Endothelial cell of umbilical vein (primary cell): ENCODE measurements around the gene AFG1L. TPM values are rescaled to one million over a fixed set of nuclear protein-coding genes. Genes with fewer than 3 reads are reported as not detected.

Experiments used
- BruUV-seq: library from RNA; stranded (reverse); fragments of 400-500 nt; replicated peaks from 2 replicates; lab custom pipeline; 2021; lab: Mats Ljungman, UMichigan
- CTCF ChIA-PET: fragments of 300-600, 350-600 bp; sonication (Branson Sonifier 250); formaldehyde crosslinking; loops from one replicate; lab custom pipeline; 2021; ENCODE audit warnings: antibody characterized with exemption, inconsistent platforms; lab: Charles Lee
- POLR2A ChIA-PET: fragments of 300-600, 350-600 bp; sonication (Branson Sonifier 250); formaldehyde crosslinking; loops from one replicate; lab custom pipeline; 2021; ENCODE audit warnings: antibody characterized with exemption, inconsistent platforms; lab: Charles Lee
- DNase-seq: peaks from one replicate; pipeline ENCODE4 v3.0.0-alpha.2; 2011; ENCODE audit warnings: low read depth, low spot score
- FAIRE-seq: peaks from 2 replicates; lab custom pipeline; 2011; peaks lifted over from hg19 to GRCh38; lab: Jason Lieb, UNC
- H2AFZ ChIP-seq: 2 replicates; pipeline ENCODE4 v1.6.0; 2012; ENCODE audit warnings: low read depth, low read length, control low read depth, inconsistent platforms
- H3K27ac ChIP-seq: 2 replicates; pipeline ENCODE4 v1.5.1; 2011; ENCODE audit warnings: low read depth, mild to moderate bottlenecking, control low read depth, low read length, moderate library complexity; ENCODE audit not compliant: insufficient read depth
- H3K27me3 ChIP-seq, 2 experiments: 2 replicates each; pipeline versions ENCODE4 v1.6.0 to v1.6.1; 2011; ENCODE audit warnings: low read length in 2 of 2, mixed read lengths in 1 of 2; ENCODE audit not compliant: control insufficient read depth in 2 of 2, insufficient read depth in 2 of 2
- H3K36me3 ChIP-seq, 2 experiments: 2 replicates in 1 of 2; 3 replicates in 1 of 2; pipeline ENCODE4 v1.5.1; 2011; ENCODE audit warnings: low read length in 2 of 2, mild to moderate bottlenecking in 1 of 2, moderate library complexity in 1 of 2; ENCODE audit not compliant: control insufficient read depth in 2 of 2, insufficient read depth in 2 of 2; ENCODE audit errors: extremely low read depth in 1 of 2
- H3K4me1 ChIP-seq: 3 replicates; pipeline ENCODE4 v1.5.1; 2011; ENCODE audit warnings: mild to moderate bottlenecking, low read length; ENCODE audit not compliant: control insufficient read depth, insufficient read depth; ENCODE audit errors: extremely low read depth
- H3K4me2 ChIP-seq: 2 replicates; pipeline ENCODE4 v1.6.1; 2011; ENCODE audit warnings: low read length, control low read depth, mixed read lengths; ENCODE audit not compliant: insufficient read depth
- H3K4me3 ChIP-seq, 3 experiments: fragments of 200-600 bp in 1 of 3; sonication (generic), shearing (Covaris generic) in 1 of 3; replicated peaks in 1 of 3; 2 replicates each; pipeline ENCODE4 v1.5.1; 2011 to 2016; ENCODE audit warnings: control low read depth in 3 of 3, low read length in 3 of 3, mild to moderate bottlenecking in 2 of 3, inconsistent platforms in 1 of 3, low read depth in 1 of 3, moderate library complexity in 1 of 3; ENCODE audit not compliant: insufficient read depth in 1 of 3
- H3K79me2 ChIP-seq: 2 replicates; pipeline ENCODE4 v1.6.0; 2012; ENCODE audit warnings: low read length, inconsistent platforms; ENCODE audit not compliant: control insufficient read depth, insufficient read depth
- H3K9ac ChIP-seq: replicated peaks from 2 replicates; pipeline ENCODE3; 2011; ENCODE audit warnings: low read length, control low read depth; ENCODE audit not compliant: insufficient read depth; ENCODE audit errors: extremely low read depth
- H3K9me1 ChIP-seq: replicated peaks from 3 replicates; pipeline ENCODE4 v1.6.0; 2011; ENCODE audit warnings: mild to moderate bottlenecking, low read length; ENCODE audit not compliant: control insufficient read depth, insufficient read depth; ENCODE audit errors: extremely low read depth
- H3K9me3 ChIP-seq: replicated peaks from 2 replicates; pipeline ENCODE4 v1.5.1; 2012; ENCODE audit warnings: low read length, inconsistent platforms; ENCODE audit not compliant: control insufficient read depth, insufficient read depth
- H4K20me1 ChIP-seq: replicated peaks from 2 replicates; pipeline ENCODE3; 2011; ENCODE audit warnings: mild to moderate bottlenecking, low read length; ENCODE audit not compliant: control insufficient read depth, insufficient read depth; ENCODE audit errors: extremely low read depth
- CTCF ChIP-seq, 2 donors: IDR thresholded peaks; 1 replicate in 1 of 2; 2 replicates in 1 of 2; pipeline ENCODE4 v1.5.1; 2011; ENCODE audit warnings: low read length in 2 of 2, mild to moderate bottlenecking in 2 of 2, moderate library complexity in 2 of 2, control low read depth in 1 of 2, inconsistent platforms in 1 of 2, low read depth in 1 of 2; ENCODE audit not compliant: insufficient read depth in 1 of 2; ENCODE audit errors: extremely low read depth in 1 of 2
- EZH2 ChIP-seq: IDR thresholded peaks from 2 replicates; pipeline ENCODE4 v1.6.1; 2012; ENCODE audit warnings: borderline replicate concordance, low read depth, mild to moderate bottlenecking, moderate library complexity, low read length, inconsistent platforms; ENCODE audit not compliant: severe bottlenecking
- FOS ChIP-seq: IDR thresholded peaks from 2 replicates; pipeline ENCODE4 v1.6.1; 2011; ENCODE audit warnings: mild to moderate bottlenecking, low read length, moderate library complexity, borderline replicate concordance; ENCODE audit not compliant: insufficient read depth
- GATA2 ChIP-seq: IDR thresholded peaks from 2 replicates; pipeline ENCODE4 v1.7.0; 2011; ENCODE audit warnings: low read depth, mild to moderate bottlenecking, moderate library complexity, mixed read lengths, low read length; ENCODE audit not compliant: insufficient read length, insufficient read depth
- JUN ChIP-seq: IDR thresholded peaks from 2 replicates; pipeline ENCODE4 v1.6.1; 2011; ENCODE audit warnings: borderline replicate concordance, low read depth; ENCODE audit not compliant: insufficient read length, insufficient read depth
- MAX ChIP-seq: IDR thresholded peaks from 2 replicates; pipeline ENCODE4 v1.6.1; 2011; ENCODE audit not compliant: insufficient read depth, insufficient read length
- MYC ChIP-seq: IDR thresholded peaks from one replicate; pipeline ENCODE4 v1.6.1; 2011; ENCODE audit warnings: mild to moderate bottlenecking, low read depth, low read length
- POLR2A ChIP-seq: IDR thresholded peaks from 2 replicates; pipeline ENCODE4 v1.6.1; 2012; ENCODE audit warnings: low read depth, mild to moderate bottlenecking, control low read depth, low read length
- POLR2AphosphoS5 ChIP-seq: IDR thresholded peaks from 2 replicates; pipeline ENCODE4 v1.6.1; 2012; ENCODE audit warnings: low read depth, mild to moderate bottlenecking, control low read depth, low read length, moderate library complexity; ENCODE audit not compliant: insufficient read depth
- dilution Hi-C: fragments of 300-500 bp; cut with MboI; formaldehyde crosslinking; loops from one replicate; pipeline ENCODE4 v1.15.0; 2019; ENCODE audit warnings: low sequenced_read_pairs; ENCODE audit not compliant: extremely low pct_ligation_motif_present
- intact Hi-C: fragments of 100-400 bp; cut with micrococcal nuclease; formaldehyde crosslinking; loops from one replicate; pipeline ENCODE4 v1.10.0; 2022
- polyA plus RNA-seq, 4 experiments: library from polyadenylated mRNA; depleted of rRNA in 3 of 4; stranded (reverse) in 3 of 4; unstranded in 1 of 4; fragments of >200 nt; gene quantifications; 2 replicates each; pipeline versions ENCODE4 v1.2.1 to v1.2.3, GENCODE V29; 2011 to 2012; ENCODE audit warnings: missing spikeins in 1 of 4
- total RNA-seq: library from RNA; stranded (reverse); gene quantifications from 2 replicates; pipeline ENCODE4 v1.2.3, GENCODE V29; 2021

AFG1L gene
- total and polyA plus RNA-seq, 2 donors (not counting 3 experiments of a cell fraction or from before 2014, with no cell fraction given) = 1.0 to 6.2 TPM

- Histone ChIP-seq H3K36me3 (no peaks in the 10 kb centered on the region), H3K27me3 (no peaks in the 10 kb centered on the region), H3K9ac (no peak overlapping the region), H3K27ac (no peak overlapping the region), H3K4me2 (no peak overlapping the region), H3K4me3 (no peak overlapping the region), H3K9me1 (no peaks in the 10 kb centered on the region), H3K79me2 (no peaks in the 10 kb centered on the region), H3K4me1 (no peaks in the 10 kb centered on the region), H2AFZ (no peak overlapping the region), H3K9me3 (no peaks in the 10 kb centered on the region), H4K20me1 (no peaks in the 10 kb centered on the region)
- ChIA-PET CTCF (interaction anchor here (0.6 kb wide), 1 partner anchor 12 kb away, joined by 3 read pairs; no protein-coding TSS in a partner anchor), POLR2A (no interaction called here)
- FAIRE-seq (no peak), DNase-seq (no peak)
- dilution Hi-C loops = no loop called here
- BruUV-seq = no TSS peak
- intact Hi-C loops = no loop called here
- no peak for TF ChIP-seq MAX
- TF ChIP-seq POLR2A = no peak
- no peak for TF ChIP-seq POLR2AphosphoS5
- TF ChIP-seq FOS = no peak
- TF ChIP-seq EZH2 = no peak
- no peak for TF ChIP-seq MYC
These were observed 17.8 kb downstream of the AFG1L start for GRCh38 chr6:108312605-108313004.

GRCh38 chr6:108321253-108321747 lies 26.4 kb downstream of the AFG1L start:
- H4K20me1 ChIP-seq = no peaks in the 10 kb centered on the region
- no peaks in the 10 kb centered on the region for H3K27me3 ChIP-seq
- no peaks in the 10 kb centered on the region for H3K9me3 ChIP-seq
- no peak overlapping the region for H3K9ac ChIP-seq
- no peak for DNase-seq
- TF ChIP-seq MAX (no peak), CTCF (IDR thresholded peaks at IDR 0.05; ENCODE audit: extremely low read depth in 1 of 2, insufficient read depth in 1 of 2, low read depth in 1 of 2, low read length in 2 of 2) (no peak), POLR2A (no peak), FOS (no peak), MYC (no peak), POLR2AphosphoS5 (no peak), EZH2 (no peak), GATA2 (no peak), JUN (no peak)
- dilution Hi-C loops (no loop called here), intact Hi-C loops (no loop called here)
- H3K4me2 ChIP-seq = no peak overlapping the region
- CTCF ChIA-PET = no interaction called here
- H3K79me2 ChIP-seq = no peaks in the 10 kb centered on the region
- H3K36me3 ChIP-seq = no peaks in the 10 kb centered on the region
- FAIRE-seq = no peak
- POLR2A ChIA-PET = no interaction called here
- H3K27ac ChIP-seq = no peak overlapping the region
- H3K4me1 ChIP-seq = no peaks in the 10 kb centered on the region
- H2AFZ ChIP-seq = no peak overlapping the region
- BruUV-seq = no TSS peak
- no peaks in the 10 kb centered on the region for H3K9me1 ChIP-seq
- H3K4me3 ChIP-seq = no peak overlapping the region
